ENCODE measurements around the gene SLC35B4.
A peak's percentile ranks its signal among the peaks of the same experiment; 100 is the strongest.

SLC35B4 gene

GRCh38 chr7:134334408-134334807 lies 17.7 kb upstream of the SLC35B4 start:
- intact Hi-C loops (cut with DNase I) = no loop called here
- no peak for DNase-seq

- intact Hi-C loops (cut with DNase I) = no loop called here
- no peak for DNase-seq
Observed at GRCh38 chr7:134333943-134334342, 17.2 kb upstream of the SLC35B4 start.

- no peak for DNase-seq
- intact Hi-C loops (cut with DNase I) = no loop called here
Observed at GRCh38 chr7:134332892-134333291, 16.2 kb upstream of the SLC35B4 start.

- no peak for DNase-seq
- intact Hi-C loops (cut with DNase I) = no loop called here
Observed at GRCh38 chr7:134331393-134331792, 14.7 kb upstream of the SLC35B4 start.

- intact Hi-C loops (cut with DNase I) = no loop called here
- no peak for DNase-seq
Observed at GRCh38 chr7:134330974-134331373, 14.2 kb upstream of the SLC35B4 start.

GRCh38 chr7:134329614-134330346 lies 13.1 kb upstream of the SLC35B4 start:
- intact Hi-C loops (cut with DNase I) = no loop called here
- DNase-seq = no peak

GRCh38 chr7:134328900-134329299 lies 12.2 kb upstream of the SLC35B4 start:
- intact Hi-C loops (cut with DNase I) = no loop called here
- DNase-seq = no peak

- intact Hi-C loops (cut with DNase I) = no loop called here
- peak in 38 of 42 donors; percentile 3 to 82 (median 43) for DNase-seq
Observed at GRCh38 chr7:134327896-134328295, 11.2 kb upstream of the SLC35B4 start.

- no peak for DNase-seq
- intact Hi-C loops (cut with DNase I) = no loop called here
Observed at GRCh38 chr7:134324107-134324506, 7.4 kb upstream of the SLC35B4 start.

- no peak for DNase-seq
- intact Hi-C loops (cut with DNase I) = no loop called here
Observed at GRCh38 chr7:134320201-134320600, 3.5 kb upstream of the SLC35B4 start.

- intact Hi-C loops (cut with DNase I) = no loop called here
- DNase-seq = no peak
Observed at GRCh38 chr7:134318443-134318842, 1.7 kb upstream of the SLC35B4 start.

- no peak for DNase-seq
- intact Hi-C loops (cut with DNase I) = no loop called here
Observed at GRCh38 chr7:134317434-134317833, 704 bp upstream of the SLC35B4 start.

- peak in 1 of 42 donors; percentile 4 for DNase-seq
- intact Hi-C loops (cut with DNase I) = no loop called here
Observed at GRCh38 chr7:134315679-134316538, 821 bp downstream of the SLC35B4 start.

- no peak for DNase-seq
- intact Hi-C loops (cut with DNase I) = no loop called here
Observed at GRCh38 chr7:134313543-134313942, 3.2 kb downstream of the SLC35B4 start.

- intact Hi-C loops (cut with DNase I) = no loop called here
Observed at GRCh38 chr7:134312717-134313116, 4.0 kb downstream of the SLC35B4 start.

GRCh38 chr7:134311807-134312206 lies 4.9 kb downstream of the SLC35B4 start:
- intact Hi-C loops (cut with DNase I) = no loop called here
- DNase-seq = no peak

More at GRCh38 chr7:134312717-134313116, 4.0 kb downstream of the SLC35B4 start:
- no peak for DNase-seq

GRCh38 chr7:134308548-134308947 lies 8.2 kb downstream of the SLC35B4 start:
- intact Hi-C loops (cut with DNase I) = no loop called here
- no peak for DNase-seq

- no peak for DNase-seq
- intact Hi-C loops (cut with DNase I) = no loop called here
Observed at GRCh38 chr7:134307320-134307719, 9.4 kb downstream of the SLC35B4 start.

- DNase-seq = no peak
- intact Hi-C loops (cut with DNase I) = no loop called here
Observed at GRCh38 chr7:134302120-134302519, 14.6 kb downstream of the SLC35B4 start.

GRCh38 chr7:134301592-134301991 lies 15.1 kb downstream of the SLC35B4 start:
- intact Hi-C loops (cut with DNase I) = no loop called here

GRCh38 chr7:134300988-134301387 lies 15.7 kb downstream of the SLC35B4 start:
- intact Hi-C loops (cut with DNase I) = no loop called here
- no peak for DNase-seq

More at GRCh38 chr7:134301592-134301991, 15.1 kb downstream of the SLC35B4 start:
- DNase-seq = no peak
